Measurements from ENCODE around the gene FJX1. TPM values are rescaled to one million over a fixed set of nuclear protein-coding genes. Genes with fewer than 3 reads are reported as not detected.

Gene FJX1
- total and polyA plus RNA-seq, 2 experiments from 2014 or later: 9.4 to 16.1 TPM

- ATAC-seq (no peak), DNase-seq (ENCODE audit: low spot score) (no peak)
- Histone ChIP-seq H3K9me2 (ENCODE audit: insufficient read depth) (no peaks in the 10 kb centered on the region), H4K20me1 (replicated peaks; ENCODE audit: insufficient read depth) (no peaks in the 10 kb centered on the region), H3K4me1 (ENCODE audit: insufficient read depth) (peaks cover 14% of the 10 kb centered on the region), H3K4me3 (no peak overlapping the region), H2AFZ (no peak overlapping the region), H3K27ac (ENCODE audit: low read depth) (no peak overlapping the region), H3K79me2 (replicated peaks; ENCODE audit: insufficient read depth) (no peaks in the 10 kb centered on the region), H3K4me2 (no peak overlapping the region), H3F3A (replicated peaks; ENCODE audit: low read depth) (no peaks in the 10 kb centered on the region), H3K36me3 (ENCODE audit: insufficient read depth) (no peaks in the 10 kb centered on the region), H3K27me3 (ENCODE audit: insufficient read depth) (peaks cover 17% of the 10 kb centered on the region)
- Mint-ChIP-seq H3K4me3 (no peak overlapping the region), H3K27me3 (ENCODE audit: insufficient read depth, low read depth, poor library complexity) (peaks cover 8% of the 10 kb centered on the region), H3K27ac (no peak overlapping the region), H3K36me3 (ENCODE audit: low read depth) (peaks cover 9% of the 10 kb centered on the region; the same call in 2 of the 3 replicates), H3K9me3 (peaks cover 6% of the 10 kb centered on the region), H3K4me1 (peaks cover 24% of the 10 kb centered on the region)
- TF ChIP-seq CREB1 (CRISPR knock-in tag; IDR thresholded peaks at IDR 0.05; ENCODE audit: low read depth): no peak
- TF ChIP-seq ZNF331 (CRISPR knock-in tag; IDR thresholded peaks at IDR 0.05; ENCODE audit: low read depth): no peak
- no peak for TF ChIP-seq JUNB (IDR thresholded peaks at IDR 0.05; ENCODE audit: unreplicated experiment)
- no peak for TF ChIP-seq EZH2phosphoT487 (IDR thresholded peaks at IDR 0.05; ENCODE audit: unreplicated experiment)
- TF ChIP-seq ETS1 (IDR thresholded peaks at IDR 0.05): no peak
- TF ChIP-seq ZNF114 (CRISPR knock-in tag; IDR thresholded peaks at IDR 0.05): no peak
- TF ChIP-seq NANOG (IDR thresholded peaks at IDR 0.05; ENCODE audit: borderline replicate concordance): no peak
- no peak for TF ChIP-seq REST (IDR thresholded peaks at IDR 0.05; ENCODE audit: unreplicated experiment)
- TF ChIP-seq POLR2AphosphoS5 (IDR thresholded peaks at IDR 0.05; ENCODE audit: low read depth): no peak
- TF ChIP-seq EZH2 (IDR thresholded peaks at IDR 0.05; ENCODE audit: low read depth, unreplicated experiment): no peak
- no peak for TF ChIP-seq CTCF (conservative IDR thresholded peaks at IDR 0.05; ENCODE audit: low read depth in 2 of 2)
- TF ChIP-seq ZNF462 (CRISPR knock-in tag; IDR thresholded peaks at IDR 0.05): no peak
- TF ChIP-seq STAT1 (IDR thresholded peaks at IDR 0.05; ENCODE audit: unreplicated experiment): no peak
These were observed 6.5 kb downstream of the FJX1 start for GRCh38 chr11:35624781-35625180.

Data from GM23338 (cell line).